T-helper 2 cell treated with Interferon-gamma antibody and Interleukin-4, amounts not matched to agents 100 ng/mL and 5 ng/mL, for 36 hours (primary cell): ENCODE data around the gene CASR. TPM values are rescaled to one million over a fixed set of nuclear protein-coding genes. Genes with fewer than 3 reads are reported as not detected.

ENCODE experiments used
- intact Hi-C: fragments of 100-400 bp; cut with micrococcal nuclease; formaldehyde crosslinking; loops from one replicate; pipeline ENCODE4 v1.15.1; 2023
- total RNA-seq: library from RNA; stranded (reverse); gene quantifications from 2 replicates; pipeline ENCODE4 v1.2.3, GENCODE V29; 2022

The CASR gene
- total RNA-seq, 1 donor from 2014 or later, result 0.02 TPM

- intact Hi-C loops, result no loop called here
Observed at GRCh38 chr3:122215592-122216298, 32.3 kb downstream of the CASR start.

GRCh38 chr3:122217901-122218300, 34.4 kb downstream of the CASR start:
- intact Hi-C loops, result no loop called here

GRCh38 chr3:122219242-122219872, 35.9 kb downstream of the CASR start:
- intact Hi-C loops, result no loop called here

GRCh38 chr3:122227036-122227781, 43.7 kb downstream of the CASR start:
- intact Hi-C loops, result no loop called here

GRCh38 chr3:122230174-122230573, 46.7 kb downstream of the CASR start:
- intact Hi-C loops, result no loop called here

DNA sequence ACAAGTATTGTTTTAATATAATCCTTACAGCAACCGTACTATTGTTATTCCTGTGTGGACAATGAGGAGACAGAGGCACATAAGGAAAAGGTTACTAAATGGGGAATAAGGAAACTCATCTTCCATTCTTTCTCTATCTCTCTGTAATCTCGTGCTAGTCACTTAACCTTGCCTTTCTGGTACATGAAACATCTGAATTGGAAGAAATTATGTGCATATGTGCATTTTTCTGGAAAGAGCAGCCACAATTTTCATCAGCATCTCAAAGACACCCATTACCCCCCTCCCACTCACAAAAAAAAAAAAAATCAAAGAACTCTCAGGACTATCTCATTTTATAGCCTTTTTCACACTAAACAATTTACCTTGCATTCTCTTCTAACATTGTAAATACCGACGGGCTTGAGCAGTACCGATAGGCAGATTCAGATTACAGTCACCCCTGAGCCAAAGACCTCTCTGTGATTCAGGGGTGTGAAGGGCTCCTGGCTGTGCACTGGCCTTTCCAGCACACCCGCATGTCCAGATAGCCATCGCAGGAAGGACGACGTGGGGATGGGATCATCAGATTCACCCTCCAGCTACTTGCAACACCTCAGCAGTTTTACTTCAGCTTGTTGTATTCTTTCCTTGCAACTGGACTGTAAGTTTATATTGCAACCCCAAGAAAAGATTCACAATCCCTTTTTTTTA, 48.1 kb downstream of the CASR start:
- intact Hi-C loops, result no loop called here

GRCh38 chr3:122232485-122232884, 49.0 kb downstream of the CASR start:
- intact Hi-C loops, result no loop called here

GRCh38 chr3:122233101-122233952, 49.9 kb downstream of the CASR start:
- intact Hi-C loops, result no loop called here

DNA sequence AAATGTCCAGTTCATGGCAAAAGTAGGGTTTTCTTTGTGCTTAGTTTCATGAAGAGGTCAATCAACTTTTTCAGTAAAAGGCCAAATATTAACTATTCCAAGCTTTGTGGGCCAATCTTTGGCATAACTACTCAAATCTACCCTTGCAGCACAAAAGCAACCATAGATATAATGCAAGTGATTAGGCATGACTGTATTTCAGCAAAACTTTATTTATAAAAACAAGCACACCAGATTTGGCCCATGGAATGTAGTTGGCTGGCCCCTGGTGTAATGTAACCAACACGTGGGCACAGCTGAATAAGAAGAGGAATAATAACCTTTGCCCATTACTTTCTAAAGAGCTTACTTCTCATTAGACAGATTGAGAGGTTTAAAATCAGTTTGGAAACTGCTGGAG, 50.6 kb downstream of the CASR start:
- intact Hi-C loops, result no loop called here

DNA sequence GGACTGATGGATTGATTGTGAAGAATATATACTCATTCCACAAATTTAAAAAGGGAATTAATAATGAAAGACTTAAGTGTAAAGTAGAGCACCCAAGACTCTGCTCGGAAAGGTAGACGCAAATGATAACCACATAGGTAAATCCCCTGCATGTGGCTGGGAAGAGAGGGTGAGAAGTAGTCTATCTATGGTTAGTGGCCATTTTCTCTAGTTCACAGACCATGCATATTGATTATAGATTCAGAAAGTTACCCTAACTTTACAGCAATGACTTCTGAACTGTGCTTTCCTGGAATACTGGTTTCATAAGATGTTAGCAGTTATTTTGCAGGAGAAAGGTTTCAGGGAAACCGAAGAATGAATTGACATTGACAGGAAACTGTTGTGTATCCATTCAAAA, 51.7 kb downstream of the CASR start:
- intact Hi-C loops, result no loop called here

- intact Hi-C loops, result no loop called here
Observed at GRCh38 chr3:122239112-122239511, 55.6 kb downstream of the CASR start.

GRCh38 chr3:122245513-122246174, 62.2 kb downstream of the CASR start:
- intact Hi-C loops, result no loop called here

DNA sequence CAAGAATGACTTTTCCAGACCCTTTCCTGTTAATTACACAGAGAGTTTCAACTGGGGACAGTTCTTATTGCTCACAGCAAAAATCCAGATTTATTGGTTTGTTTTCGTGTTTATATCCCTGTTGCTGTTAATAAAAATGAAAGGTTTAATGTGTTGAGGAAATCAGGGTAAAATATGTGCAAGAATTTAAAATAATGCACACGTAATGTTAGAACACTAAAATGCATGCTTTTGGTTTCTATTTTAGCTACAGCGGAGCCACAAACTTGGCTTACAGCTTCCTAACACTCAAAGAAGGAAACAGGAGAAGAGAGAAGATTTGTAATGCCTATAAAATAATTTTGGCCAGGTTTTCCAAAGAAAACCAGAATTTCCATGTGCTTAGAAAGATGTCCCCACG, 62.7 kb downstream of the CASR start:
- intact Hi-C loops, result no loop called here

GRCh38 chr3:122247087-122247824, 63.8 kb downstream of the CASR start:
- intact Hi-C loops, result no loop called here

DNA sequence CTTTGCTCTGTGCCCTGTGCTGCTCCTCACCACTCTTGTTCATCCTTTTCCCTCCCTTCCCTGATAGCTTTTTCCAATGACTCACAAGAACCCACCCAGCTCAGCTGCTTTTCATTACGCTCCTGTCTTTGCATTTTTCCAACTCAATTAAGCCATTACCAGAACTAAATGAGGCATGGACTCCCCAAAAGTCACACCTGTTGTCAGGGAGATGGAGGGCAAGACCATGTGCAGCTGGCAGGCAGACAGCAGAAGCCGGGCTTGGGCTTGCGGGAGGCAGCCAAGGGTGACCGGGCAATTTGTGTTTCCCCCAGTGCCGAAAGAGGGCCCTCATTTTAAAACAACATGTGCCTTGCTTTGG, 64.3 kb downstream of the CASR start:
- intact Hi-C loops, result no loop called here

GRCh38 chr3:122251428-122251827, 68.0 kb downstream of the CASR start:
- intact Hi-C loops, result loop anchor here (10.0 kb wide), 1 partner anchor 397 kb away; no protein-coding TSS in a partner anchor

- intact Hi-C loops, result loop anchor here (10.0 kb wide), 1 partner anchor 399 kb away; no protein-coding TSS in a partner anchor
Observed at GRCh38 chr3:122253581-122253980, 70.1 kb downstream of the CASR start.

DNA sequence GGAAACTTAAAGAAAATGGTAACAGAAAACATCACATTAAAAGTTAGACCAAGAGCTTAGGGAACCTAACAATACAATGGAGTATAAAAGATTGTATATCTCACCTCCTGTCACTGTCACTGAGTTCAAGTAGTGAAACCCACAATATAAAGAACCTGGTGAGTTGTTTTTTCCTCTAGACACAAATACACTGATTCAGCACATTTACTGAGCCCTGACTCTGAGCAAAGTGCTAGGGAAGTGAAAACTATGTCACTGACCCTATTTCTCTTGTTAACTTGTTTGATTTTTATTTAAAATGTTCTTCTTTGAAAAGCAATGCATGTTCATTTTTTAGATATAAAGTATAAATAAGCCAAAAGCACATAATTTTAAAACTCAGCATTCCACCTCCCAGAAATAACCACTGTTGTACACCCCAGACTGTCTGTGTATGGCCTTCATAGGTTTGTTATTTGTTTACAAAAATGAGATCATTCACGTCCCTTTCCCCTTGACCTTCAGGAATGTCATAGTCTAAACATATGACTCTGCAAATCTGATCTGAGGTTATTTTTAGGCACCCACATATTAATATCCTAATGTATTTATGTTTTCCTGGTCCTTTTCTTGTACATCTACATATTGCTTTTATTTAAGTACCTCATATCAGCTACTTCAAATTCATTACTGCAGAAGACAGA, 72.4 kb downstream of the CASR start:
- intact Hi-C loops, result loop anchor here (5.0 to 10.0 kb wide), 2 partner anchors 374 to 401 kb away; no protein-coding TSS in a partner anchor
